Measurements from ENCODE around the gene DHPS. TPM values are rescaled to one million over a fixed set of nuclear protein-coding genes. Genes with fewer than 3 reads are reported as not detected.

The DHPS gene
- total and polyA plus RNA-seq, 2 of the 13 experiments (the other 11 are each of a cell fraction or from before 2014, with no cell fraction given), result 43.3 to 84.3 TPM

- 0 out of 2 replicates have a peak, but pooled peaks have one; percentile 18 for TF ChIP-seq ZNF609 (CRISPR knock-in tag; IDR thresholded peaks at IDR 0.05; ENCODE audit: borderline replicate concordance)
- TF ChIP-seq ZNF574 (CRISPR knock-in tag; IDR thresholded peaks at IDR 0.05), result peak; percentile 30; the same call in 1 of the 2 replicates
- peak; percentile 17; the same call in 1 of the 2 replicates for TF ChIP-seq CREB1 (IDR thresholded peaks at IDR 0.05)
- TF ChIP-seq CREB1 (CRISPR knock-in tag; IDR thresholded peaks at IDR 0.05), result no peak
- TF ChIP-seq THAP11 (CRISPR knock-in tag; IDR thresholded peaks at IDR 0.05), result peak; percentile 25; the same call in 1 of the 2 replicates
- TF ChIP-seq FOXP1 (IDR thresholded peaks at IDR 0.05), result no peak
- no peak for TF ChIP-seq FOXP1 (CRISPR knock-in tag; IDR thresholded peaks at IDR 0.05)
- TF ChIP-seq ZNF720 (CRISPR knock-in tag; IDR thresholded peaks at IDR 0.05), result no peak
- TF ChIP-seq ZKSCAN8 (CRISPR knock-in tag; IDR thresholded peaks at IDR 0.05; ENCODE audit: borderline replicate concordance), result no peak
- 0 out of 2 replicates have a peak, but pooled peaks have one; percentile 49 for TF ChIP-seq ZNF333 (CRISPR knock-in tag; IDR thresholded peaks at IDR 0.05; ENCODE audit: borderline replicate concordance)
- TF ChIP-seq ZNF260 (CRISPR knock-in tag; IDR thresholded peaks at IDR 0.05; ENCODE audit: borderline replicate concordance, low read depth), result no peak
- no peak for TF ChIP-seq HDAC6 (IDR thresholded peaks at IDR 0.05; ENCODE audit: low read depth, low read length)
- no peak for TF ChIP-seq ZNF589 (CRISPR knock-in tag; conservative IDR thresholded peaks at IDR 0.05)
- no peak for TF ChIP-seq SRSF9 (IDR thresholded peaks at IDR 0.05; ENCODE audit: borderline replicate concordance, insufficient read depth, low read depth, low read length, poor library complexity, severe bottlenecking)
- peak; percentile 58; the same call in 1 of the 2 replicates for TF ChIP-seq MAX (IDR thresholded peaks at IDR 0.05)
- TF ChIP-seq PAF1 (CRISPR knock-in tag; IDR thresholded peaks at IDR 0.05), result no peak
Measured at GRCh38 chr19:12639901-12640613, 41.6 kb downstream of the DHPS start (continued).
